IMR-90 (cell line): ENCODE results near the gene RAB31.

Source experiments
- POLR2A ChIP-seq: IDR thresholded peaks from 2 replicates; pipeline ENCODE4 v1.6.1; 2012; ENCODE audit warnings: mild to moderate bottlenecking, low read depth, low read length
- TF ChIP-seq, protein P1 (sequence below): conservative IDR thresholded peaks from 2 replicates; pipeline ENCODE4 v1.5.1; 2012; ENCODE audit warnings: mild to moderate bottlenecking, low read depth, low read length, improper control_type of control experiment
- TF ChIP-seq, protein P2 (sequence below): fragments of 150-350 bp; IDR thresholded peaks from 2 replicates; pipeline ENCODE4 v1.6.1; 2017; ENCODE audit warnings: mild to moderate bottlenecking, antibody characterized with exemption, low read length, low read depth

DNA sequence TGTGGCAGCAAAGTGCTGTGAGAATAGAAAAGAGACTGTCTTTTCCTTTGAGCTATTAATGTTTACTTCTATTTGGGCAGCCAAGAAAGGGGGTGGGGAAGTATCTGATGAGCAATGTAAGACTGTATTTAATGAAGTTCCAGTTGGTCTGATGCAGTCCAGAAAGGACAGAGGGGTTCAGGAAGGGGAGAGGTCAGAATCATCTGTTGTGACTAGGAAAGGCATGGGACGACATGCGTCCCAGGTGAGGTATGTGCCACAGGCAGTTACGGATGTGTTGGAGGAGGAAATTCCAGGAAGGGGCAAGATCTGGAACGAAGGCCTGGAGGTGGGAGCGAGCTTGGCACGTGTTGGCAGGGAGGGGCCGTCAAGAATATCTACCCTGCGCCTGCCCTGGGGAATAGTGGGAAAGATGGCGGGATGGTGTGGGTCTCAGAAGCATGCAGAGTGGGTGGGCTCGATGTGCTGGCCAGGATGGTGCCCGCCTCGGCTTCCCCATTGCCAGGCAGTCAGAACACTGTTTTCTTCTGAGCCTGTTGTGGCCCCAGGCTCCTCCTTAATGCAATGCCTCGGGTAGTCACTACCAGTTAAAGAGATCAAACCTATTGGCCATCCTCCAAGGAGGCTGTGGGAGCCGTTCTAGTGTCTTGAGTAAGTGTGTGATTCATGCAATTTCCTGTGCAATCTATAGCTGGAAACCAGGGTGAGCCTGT is 119.8 kb downstream of the RAB31 start:
- TF ChIP-seq, protein P1, sequence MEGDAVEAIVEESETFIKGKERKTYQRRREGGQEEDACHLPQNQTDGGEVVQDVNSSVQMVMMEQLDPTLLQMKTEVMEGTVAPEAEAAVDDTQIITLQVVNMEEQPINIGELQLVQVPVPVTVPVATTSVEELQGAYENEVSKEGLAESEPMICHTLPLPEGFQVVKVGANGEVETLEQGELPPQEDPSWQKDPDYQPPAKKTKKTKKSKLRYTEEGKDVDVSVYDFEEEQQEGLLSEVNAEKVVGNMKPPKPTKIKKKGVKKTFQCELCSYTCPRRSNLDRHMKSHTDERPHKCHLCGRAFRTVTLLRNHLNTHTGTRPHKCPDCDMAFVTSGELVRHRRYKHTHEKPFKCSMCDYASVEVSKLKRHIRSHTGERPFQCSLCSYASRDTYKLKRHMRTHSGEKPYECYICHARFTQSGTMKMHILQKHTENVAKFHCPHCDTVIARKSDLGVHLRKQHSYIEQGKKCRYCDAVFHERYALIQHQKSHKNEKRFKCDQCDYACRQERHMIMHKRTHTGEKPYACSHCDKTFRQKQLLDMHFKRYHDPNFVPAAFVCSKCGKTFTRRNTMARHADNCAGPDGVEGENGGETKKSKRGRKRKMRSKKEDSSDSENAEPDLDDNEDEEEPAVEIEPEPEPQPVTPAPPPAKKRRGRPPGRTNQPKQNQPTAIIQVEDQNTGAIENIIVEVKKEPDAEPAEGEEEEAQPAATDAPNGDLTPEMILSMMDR = no peak
- TF ChIP-seq, protein P2, sequence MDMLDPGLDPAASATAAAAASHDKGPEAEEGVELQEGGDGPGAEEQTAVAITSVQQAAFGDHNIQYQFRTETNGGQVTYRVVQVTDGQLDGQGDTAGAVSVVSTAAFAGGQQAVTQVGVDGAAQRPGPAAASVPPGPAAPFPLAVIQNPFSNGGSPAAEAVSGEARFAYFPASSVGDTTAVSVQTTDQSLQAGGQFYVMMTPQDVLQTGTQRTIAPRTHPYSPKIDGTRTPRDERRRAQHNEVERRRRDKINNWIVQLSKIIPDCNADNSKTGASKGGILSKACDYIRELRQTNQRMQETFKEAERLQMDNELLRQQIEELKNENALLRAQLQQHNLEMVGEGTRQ = no peak
- no peak for TF ChIP-seq POLR2A
